Transverse colon (tissue), 4 donors: ENCODE data around the gene PKLR. TPM values are rescaled to one million over a fixed set of nuclear protein-coding genes. Genes with fewer than 3 reads are reported as not detected.
A peak's percentile ranks its signal among the peaks of the same experiment; 100 is the strongest.

Source experiments
- DNase-seq: peaks from one replicate; pipeline ENCODE4 v3.0.0-alpha.2; 2019
- H3K27ac ChIP-seq, 4 donors: fragments of 200-600 bp; sonication (generic); 2 replicates each; pipeline ENCODE4 v1.5.1; 2016 to 2018; ENCODE audit warnings: inconsistent platforms in 4 of 4
- H3K27me3 ChIP-seq: fragments of 200-600 bp; sonication (generic); 2 replicates; pipeline ENCODE4 v1.5.1; 2017; ENCODE audit warnings: inconsistent platforms
- H3K36me3 ChIP-seq, 4 donors: fragments of 200-600 bp; sonication (generic); 2 replicates each; pipeline ENCODE4 v1.5.1; 2017 to 2019; ENCODE audit warnings: inconsistent platforms in 4 of 4
- H3K4me1 ChIP-seq, 4 donors: fragments of 200-600 bp; sonication (generic); 2 replicates each; pipeline ENCODE4 v1.5.1; 2017 to 2020; ENCODE audit warnings: inconsistent platforms in 4 of 4
- H3K4me3 ChIP-seq, 4 donors: fragments of 200-600 bp; sonication (generic); 1 replicate in 1 of 4; 2 replicates in 3 of 4; pipeline versions ENCODE4 v1.5.1 to v1.6.1; 2017 to 2019; ENCODE audit warnings: inconsistent platforms in 4 of 4
- H3K9me3 ChIP-seq, 2 donors: fragments of 200-600 bp; sonication (generic); 2 replicates each; pipeline ENCODE4 v1.5.1; 2017 to 2019; ENCODE audit warnings: inconsistent platforms in 2 of 2
- EP300 ChIP-seq: sonication (generic); formaldehyde crosslinking; IDR thresholded peaks from one replicate; pipeline ENCODE4 v1.6.1; 2017; ENCODE audit warnings: antibody characterized with exemption, low read depth
- POLR2A ChIP-seq: fragments of 450-650 bp; IDR thresholded peaks from one replicate; pipeline ENCODE4 v1.6.1; 2016; ENCODE audit warnings: antibody characterized with exemption, mild to moderate bottlenecking, moderate library complexity
- POLR2AphosphoS5 ChIP-seq, 3 donors: sonication (generic); formaldehyde crosslinking; IDR thresholded peaks; one replicate each; pipeline ENCODE4 v1.6.1; 2016; ENCODE audit warnings: antibody characterized with exemption in 3 of 3
- WGBS, 2 donors: methylation state at CpG; one replicate each; pipeline ENCODE4 v1.1.5; 2018; ENCODE audit warnings: low coverage in 1 of 2; 5-methylcytosine and 5-hydroxymethylcytosine counted together
- in situ Hi-C, 4 donors: fragments of 200-750 bp; cut with MboI; loops; one replicate each; pipeline versions ENCODE4 v1.15.0 to v1.15.1; 2017; ENCODE audit warnings: low sequenced_read_pairs in 3 of 4, low pct_ligation_motif_present in 1 of 4, low pct_unique_long_range_greater_than_20kb in 1 of 4
- intact Hi-C: fragments of 100-400 bp; cut with DNase I; formaldehyde crosslinking; loops from one replicate; pipeline ENCODE4 v1.15.1; 2023; ENCODE audit warnings: low total_unique reads
- total RNA-seq, 4 donors: library from RNA; depleted of rRNA; stranded (reverse); fragments of >200 nt; gene quantifications; one replicate each; pipeline ENCODE4 v1.1.0, GENCODE V29; 2016
- TF ChIP-seq, protein P1 (sequence below), 5 experiments: fragments of 200-600 bp in 3 of 5; fragments of 450-650 bp in 2 of 5; sonication (generic) in 3 of 5; IDR thresholded peaks; 1 replicate in 2 of 5; 2 replicates in 3 of 5; pipeline ENCODE4 v1.5.1; 2016 to 2017; ENCODE audit warnings: antibody characterized with exemption in 5 of 5, inconsistent platforms in 3 of 5, mild to moderate bottlenecking in 2 of 5, moderate library complexity in 1 of 5

Gene PKLR
- total RNA-seq, 4 donors from 2014 or later, result 0.40 to 5.6 (median 0.64) TPM; not detected in 1

DNA sequence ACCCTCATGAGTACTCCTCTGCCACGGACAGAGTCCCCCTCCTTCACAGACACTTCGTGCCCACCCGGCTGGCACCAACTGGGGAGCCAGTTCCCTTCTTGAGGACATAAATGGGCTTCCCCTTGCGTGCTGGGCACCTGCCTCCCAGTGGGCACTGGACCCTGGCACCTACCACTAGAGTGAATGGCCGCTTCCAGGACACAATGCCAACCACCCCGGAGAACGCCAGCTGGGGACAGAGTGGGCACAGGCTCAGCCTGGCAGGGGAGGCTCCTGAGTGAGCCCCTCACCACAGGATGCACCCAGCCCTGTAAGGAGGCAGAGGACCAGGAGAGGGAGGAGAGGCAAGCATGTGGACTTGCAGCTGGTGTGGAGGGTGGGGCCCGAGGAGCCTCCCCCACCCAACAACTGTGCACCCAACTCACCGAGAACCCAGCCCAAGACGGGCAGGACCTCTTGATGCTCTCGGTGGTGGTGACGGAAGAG, 47.0 kb downstream of the PKLR start:
- Histone ChIP-seq H3K4me3 (peak overlapping the region; percentile 57 to 98 (median 79)), H3K9me3 (no peaks in the 10 kb centered on the region), H3K27me3 (no peaks in the 10 kb centered on the region), H3K4me1 (peaks cover 21 to 39% (median 28%) of the 10 kb centered on the region in 4 donors), H3K36me3 (no peaks in the 10 kb centered on the region), H3K27ac (peak overlapping the region; percentile 91 to 95 (median 92))
- no peak for DNase-seq
- intact Hi-C loops, result loop anchor here (10.0 kb wide), 1 partner anchor 341 kb away; no protein-coding TSS in a partner anchor
- no peak for TF ChIP-seq EP300
- TF ChIP-seq, protein P1, sequence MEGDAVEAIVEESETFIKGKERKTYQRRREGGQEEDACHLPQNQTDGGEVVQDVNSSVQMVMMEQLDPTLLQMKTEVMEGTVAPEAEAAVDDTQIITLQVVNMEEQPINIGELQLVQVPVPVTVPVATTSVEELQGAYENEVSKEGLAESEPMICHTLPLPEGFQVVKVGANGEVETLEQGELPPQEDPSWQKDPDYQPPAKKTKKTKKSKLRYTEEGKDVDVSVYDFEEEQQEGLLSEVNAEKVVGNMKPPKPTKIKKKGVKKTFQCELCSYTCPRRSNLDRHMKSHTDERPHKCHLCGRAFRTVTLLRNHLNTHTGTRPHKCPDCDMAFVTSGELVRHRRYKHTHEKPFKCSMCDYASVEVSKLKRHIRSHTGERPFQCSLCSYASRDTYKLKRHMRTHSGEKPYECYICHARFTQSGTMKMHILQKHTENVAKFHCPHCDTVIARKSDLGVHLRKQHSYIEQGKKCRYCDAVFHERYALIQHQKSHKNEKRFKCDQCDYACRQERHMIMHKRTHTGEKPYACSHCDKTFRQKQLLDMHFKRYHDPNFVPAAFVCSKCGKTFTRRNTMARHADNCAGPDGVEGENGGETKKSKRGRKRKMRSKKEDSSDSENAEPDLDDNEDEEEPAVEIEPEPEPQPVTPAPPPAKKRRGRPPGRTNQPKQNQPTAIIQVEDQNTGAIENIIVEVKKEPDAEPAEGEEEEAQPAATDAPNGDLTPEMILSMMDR (IDR thresholded peaks at IDR 0.05), result no peak
- TF ChIP-seq POLR2AphosphoS5 (IDR thresholded peaks at IDR 0.05), result no peak
- TF ChIP-seq POLR2A, result no peak
- 48% methylated on average over 12 of the region's 12 CpGs; no CpG with 5 or more reads in 1 of the 2 donors for WGBS, 2 donors
- in situ Hi-C loops, result loop anchor here in 3 of 4 donors (10.0 to 25.0 kb wide), 2 partner anchors 61 to 333 kb away; no protein-coding TSS in a partner anchor

DNA sequence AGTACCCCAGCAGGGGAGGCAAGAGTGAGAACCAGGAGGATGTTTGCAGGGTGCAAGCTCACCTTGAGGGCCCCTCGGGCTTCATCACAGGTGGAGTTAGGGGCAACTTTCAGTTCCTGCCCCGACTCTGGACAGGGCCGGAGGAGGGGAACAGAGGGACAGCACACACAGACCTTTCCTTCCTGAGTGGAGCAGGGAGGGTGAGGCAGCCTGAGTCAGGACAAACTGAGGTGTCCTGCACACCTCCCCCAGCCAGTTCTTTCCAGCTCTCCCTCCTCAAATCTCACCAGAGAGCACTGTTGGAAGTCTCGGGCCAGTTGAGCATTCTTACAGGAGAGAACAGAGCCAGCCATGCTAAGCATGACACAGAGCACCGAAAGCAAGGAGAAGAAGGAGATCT, 47.4 kb downstream of the PKLR start:
- Histone ChIP-seq H3K4me1 (peaks cover 21 to 39% (median 28%) of the 10 kb centered on the region in 4 donors), H3K36me3 (no peaks in the 10 kb centered on the region), H3K9me3 (no peaks in the 10 kb centered on the region), H3K4me3 (peak overlapping the region in 2 of 4 donors; percentile 77 to 81), H3K27me3 (no peaks in the 10 kb centered on the region), H3K27ac (peak overlapping the region in 3 of 4 donors; percentile 91 to 95 (median 94))
- TF ChIP-seq EP300 (no peak), POLR2A (no peak)
- TF ChIP-seq, protein P1 (IDR thresholded peaks at IDR 0.05), result no peak
- DNase-seq, result no peak
- in situ Hi-C loops (loop anchor here in 3 of 4 donors (10.0 to 25.0 kb wide), 2 partner anchors 61 to 334 kb away; no protein-coding TSS in a partner anchor), intact Hi-C loops (loop anchor here (10.0 kb wide), 1 partner anchor 341 kb away; no protein-coding TSS in a partner anchor)
- 74% methylated on average over 5 of the region's 5 CpGs; no CpG with 5 or more reads in 1 of the 2 donors for WGBS, 2 donors

GRCh38 chr1:155253208-155253607, 48.0 kb downstream of the PKLR start:
- 87 to 90% methylated on average over 4 to 5 of the region's 5 CpGs for WGBS, 2 donors
- in situ Hi-C loops (loop anchor here in 3 of 4 donors (10.0 to 25.0 kb wide), 2 partner anchors 62 to 334 kb away; no protein-coding TSS in a partner anchor), intact Hi-C loops (loop anchor here (10.0 kb wide), 1 partner anchor 342 kb away; no protein-coding TSS in a partner anchor)
- peaks cover 21 to 39% (median 28%) of the 10 kb centered on the region in 4 donors for H3K4me1 ChIP-seq
- DNase-seq, result no peak
- no peak for TF ChIP-seq POLR2AphosphoS5 (IDR thresholded peaks at IDR 0.05)
- no peak for TF ChIP-seq EP300
- TF ChIP-seq POLR2A, result no peak
- TF ChIP-seq, protein P1 (IDR thresholded peaks at IDR 0.05), result no peak
- no peaks in the 10 kb centered on the region for H3K27me3 ChIP-seq
- no peak overlapping the region for H3K27ac ChIP-seq
- no peaks in the 10 kb centered on the region for H3K36me3 ChIP-seq
- H3K9me3 ChIP-seq, result no peaks in the 10 kb centered on the region
- H3K4me3 ChIP-seq, result no peak overlapping the region

DNA sequence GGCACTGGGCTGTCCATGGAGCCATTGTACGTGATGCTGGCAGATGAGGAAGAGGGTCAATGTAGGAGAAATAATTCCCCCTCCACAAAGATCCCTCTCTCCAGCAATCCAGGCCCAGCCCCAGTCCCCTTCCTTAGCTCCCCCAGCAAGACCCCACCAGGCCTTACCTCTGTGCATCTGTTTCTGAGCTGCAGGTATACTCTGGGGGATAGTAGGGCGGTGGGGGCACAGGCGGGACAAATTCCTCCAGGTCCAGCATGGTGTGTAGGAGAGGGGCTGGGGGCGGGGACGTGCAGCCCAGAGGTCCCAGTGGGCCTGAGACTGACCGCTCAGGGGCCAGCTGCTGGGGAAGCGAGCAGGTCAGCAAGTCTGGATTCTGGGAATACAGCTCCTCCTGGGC, 49.7 kb downstream of the PKLR start:
- peaks cover 21 to 38% (median 28%) of the 10 kb centered on the region in 4 donors for H3K4me1 ChIP-seq
- no peaks in the 10 kb centered on the region for H3K27me3 ChIP-seq
- H3K9me3 ChIP-seq, result no peaks in the 10 kb centered on the region
- 81% methylated on average over 7 of the region's 7 CpGs; no CpG with 5 or more reads in 1 of the 2 donors for WGBS, 2 donors
- H3K4me3 ChIP-seq, result no peak overlapping the region
- intact Hi-C loops, result loop anchor here (2.0 to 10.0 kb wide), 2 partner anchors 73 to 343 kb away; no protein-coding TSS in a partner anchor
- TF ChIP-seq POLR2AphosphoS5 (IDR thresholded peaks at IDR 0.05) (no peak), EP300 (no peak), POLR2A (no peak)
- TF ChIP-seq, protein P1 (IDR thresholded peaks at IDR 0.05), result no peak
- H3K36me3 ChIP-seq, result no peaks in the 10 kb centered on the region
- no peak for DNase-seq
- no peak overlapping the region for H3K27ac ChIP-seq
- in situ Hi-C loops, result loop anchor here in 3 of 4 donors (10.0 to 25.0 kb wide), 2 partner anchors 63 to 336 kb away; no protein-coding TSS in a partner anchor
